Articular chondrocyte of knee joint (primary cell): ENCODE measurements around the gene INPP4A. TPM values are rescaled to one million over a fixed set of nuclear protein-coding genes. Genes with fewer than 3 reads are reported as not detected.

ENCODE experiments used
- total RNA-seq: library from RNA; depleted of rRNA; stranded (reverse); fragments of >200 nt; gene quantifications from 2 replicates; pipeline ENCODE4 v1.2.3, GENCODE V29; 2012

INPP4A gene
- 24.0 and 24.2 TPM in 2 replicates for total RNA-seq

GRCh38 chr2:98444436-98445176 lies at the start of gene INPP4A:
INPP4A (plus strand) TSS chr2:98444858; CDS start chr2:98520049, 75,191 bp downstream.

GRCh38 chr2:98608116-98608961 lies 163.7 kb downstream of the INPP4A start, which contains the start of the genes COA5 and UNC50:
COA5 (minus strand) TSS chr2:98608512; CDS start chr2:98608405, 107 bp downstream.
UNC50 (plus strand) TSS chr2:98608589; CDS start chr2:98609760, 1,171 bp downstream.

Other genes with a start within 250 kb of the INPP4A start
- 0.43 TPM in 1 of 2 replicates, not detected in the other for gene CNGA3, start 98.4 kb upstream of the INPP4A start, total RNA-seq
- 22.7 and 31.7 TPM in 2 replicates for gene COA5, start 163.7 kb downstream of the INPP4A start, total RNA-seq
- gene UNC50, start 163.7 kb downstream of the INPP4A start, total RNA-seq: 51.4 and 58.9 TPM in 2 replicates